ENCODE data around the gene PIK3R6.

- no peak for TF ChIP-seq CTCF (IDR thresholded peaks at IDR 0.05; ENCODE audit: low read depth, low read length, poor library complexity, severe bottlenecking)
- no peak for TF ChIP-seq EZH2phosphoT487 (IDR thresholded peaks at IDR 0.05; ENCODE audit: borderline replicate concordance, low read length)
Observed at GRCh38 chr17:8898636-8899035, 31.2 kb upstream of the PIK3R6 start.

Data from DOHH2 (cell line).